ENCODE data around the gene TFB1M.

Gene TFB1M

DNA sequence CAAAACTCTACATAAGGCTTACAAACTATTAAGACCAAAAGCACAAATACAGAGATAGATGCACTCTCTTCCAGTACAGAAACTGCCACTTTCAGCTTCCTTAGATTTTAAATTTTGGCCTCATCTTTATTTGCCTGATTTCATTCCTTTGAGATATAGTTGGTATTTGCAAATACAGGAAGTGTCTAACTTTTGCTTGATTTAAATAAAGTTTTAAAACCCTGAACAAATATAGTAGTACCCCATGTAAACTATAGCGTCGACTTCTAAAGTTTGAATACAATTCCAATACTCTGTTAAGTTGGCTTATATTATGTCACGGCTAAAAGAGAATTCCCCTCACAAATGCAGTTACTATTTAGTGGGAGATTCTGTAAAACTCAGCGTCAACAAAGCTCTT lies 51.6 kb downstream of the TFB1M start:
- no peak for DNase-seq

DNA sequence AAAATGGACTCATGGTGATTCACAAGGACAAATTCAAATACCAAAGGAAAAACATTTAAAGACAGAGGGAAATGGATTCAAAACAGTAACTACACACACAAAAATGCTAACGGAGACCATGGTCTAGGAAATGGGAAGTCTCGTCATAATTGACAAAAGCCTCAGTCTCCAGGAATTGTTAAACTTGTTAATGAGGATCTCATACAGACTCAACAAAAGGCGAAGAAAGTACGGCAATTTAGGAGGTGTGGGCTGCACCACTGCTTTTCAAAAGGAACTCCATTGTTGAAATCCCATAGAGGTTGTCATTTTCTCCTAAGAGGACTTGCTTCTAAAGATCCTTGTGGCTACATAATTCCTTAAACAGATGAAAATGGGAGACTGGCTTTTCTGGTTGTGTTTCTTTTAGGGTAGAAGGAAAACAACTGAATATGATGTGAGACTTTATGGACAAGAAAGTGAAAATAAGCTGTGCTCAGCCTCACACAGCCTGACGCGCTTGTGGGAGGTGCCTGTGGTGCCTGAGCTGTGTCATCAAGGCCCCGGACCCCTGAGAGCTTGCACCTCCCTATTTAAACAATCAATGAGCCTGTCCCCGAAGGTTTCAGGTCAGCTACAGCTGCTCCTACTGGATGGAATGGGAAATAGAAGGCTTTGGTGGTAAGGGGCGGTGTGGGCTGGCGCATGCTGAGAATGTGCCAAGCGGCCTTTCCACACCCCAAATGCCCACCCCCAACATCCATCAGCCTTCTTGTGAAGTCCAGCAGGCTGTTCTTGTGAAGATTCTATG lies 53.0 kb downstream of the TFB1M start:
- no peak for DNase-seq

DNA sequence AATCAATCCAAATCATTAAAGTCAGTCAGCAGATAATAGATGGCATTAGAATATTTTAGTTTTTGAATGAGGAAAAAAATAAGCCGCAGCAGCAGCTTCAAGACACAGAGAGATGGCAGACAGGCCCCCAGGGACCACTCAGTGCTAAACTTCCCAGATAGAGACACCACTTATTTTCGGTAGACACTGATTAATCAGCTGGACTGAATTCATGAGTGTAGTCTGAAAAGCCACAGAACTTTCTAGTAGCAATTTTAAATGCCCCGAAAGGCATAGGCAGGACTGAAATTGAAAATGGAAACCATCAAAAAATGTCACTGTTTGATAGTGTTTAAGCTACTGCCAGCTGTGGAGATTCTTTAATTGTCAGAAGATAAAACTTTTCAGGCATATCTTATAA lies 53.6 kb downstream of the TFB1M start:
- DNase-seq = no peak

DNA sequence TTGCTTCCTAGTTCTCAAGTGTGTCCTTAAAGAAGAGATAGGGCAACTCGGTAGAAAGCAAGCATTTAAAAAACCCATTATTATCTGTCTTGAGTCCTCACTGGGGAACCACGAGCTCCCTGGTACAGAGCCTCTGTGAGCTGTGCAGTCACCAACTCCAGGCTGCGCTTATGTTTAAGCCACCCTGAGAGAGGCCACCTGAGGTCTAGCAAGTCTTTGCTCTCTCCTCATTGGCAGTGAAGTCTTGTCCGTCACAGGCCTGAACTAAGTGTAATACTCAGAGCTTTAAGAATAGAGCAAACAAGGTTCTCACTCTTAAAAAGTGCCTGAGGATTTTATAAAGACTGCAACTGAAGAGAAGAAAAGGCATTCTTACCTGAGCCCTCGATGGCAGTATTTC lies 54.4 kb downstream of the TFB1M start:
- DNase-seq = no peak

DNA sequence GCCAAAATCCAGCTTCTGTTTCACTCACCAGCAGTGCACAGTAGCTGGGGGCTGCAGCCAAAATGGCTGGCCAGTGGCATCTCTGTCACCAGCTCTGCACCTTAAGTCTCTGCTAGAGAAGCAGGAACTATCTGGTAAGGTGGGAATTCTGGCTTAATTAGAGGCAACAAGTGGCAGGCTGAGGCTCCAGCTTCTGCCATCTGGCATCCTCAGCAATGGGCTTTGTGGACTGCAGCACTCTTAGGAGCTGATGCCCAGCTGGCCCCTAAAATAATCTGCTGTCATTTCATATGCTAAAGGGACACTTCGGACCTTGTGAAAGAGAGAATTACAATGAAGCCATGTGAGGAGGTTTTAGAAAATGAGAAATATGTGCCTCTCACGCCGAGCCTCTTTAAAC lies 55.1 kb downstream of the TFB1M start:
- DNase-seq = no peak

DNA sequence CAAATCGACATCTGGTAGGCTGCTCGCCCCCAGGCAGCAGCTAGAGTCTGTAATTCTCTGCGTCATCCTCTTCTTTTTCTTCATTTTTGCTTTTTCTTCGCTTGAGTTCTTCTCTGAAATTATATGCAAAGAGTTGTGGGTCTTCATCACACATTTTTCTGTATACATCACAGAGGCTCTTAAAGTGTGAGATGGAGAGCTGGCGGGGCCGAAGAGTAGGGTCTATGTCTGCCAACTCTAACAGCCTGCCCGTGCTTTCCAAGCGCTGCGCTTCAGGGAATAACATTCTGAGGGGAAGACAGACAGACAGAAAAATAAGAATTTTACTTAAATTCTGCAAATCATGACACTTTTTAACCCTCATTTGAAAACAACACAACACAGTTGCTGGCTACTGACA lies 56.5 kb downstream of the TFB1M start:
- DNase-seq = no peak

DNA sequence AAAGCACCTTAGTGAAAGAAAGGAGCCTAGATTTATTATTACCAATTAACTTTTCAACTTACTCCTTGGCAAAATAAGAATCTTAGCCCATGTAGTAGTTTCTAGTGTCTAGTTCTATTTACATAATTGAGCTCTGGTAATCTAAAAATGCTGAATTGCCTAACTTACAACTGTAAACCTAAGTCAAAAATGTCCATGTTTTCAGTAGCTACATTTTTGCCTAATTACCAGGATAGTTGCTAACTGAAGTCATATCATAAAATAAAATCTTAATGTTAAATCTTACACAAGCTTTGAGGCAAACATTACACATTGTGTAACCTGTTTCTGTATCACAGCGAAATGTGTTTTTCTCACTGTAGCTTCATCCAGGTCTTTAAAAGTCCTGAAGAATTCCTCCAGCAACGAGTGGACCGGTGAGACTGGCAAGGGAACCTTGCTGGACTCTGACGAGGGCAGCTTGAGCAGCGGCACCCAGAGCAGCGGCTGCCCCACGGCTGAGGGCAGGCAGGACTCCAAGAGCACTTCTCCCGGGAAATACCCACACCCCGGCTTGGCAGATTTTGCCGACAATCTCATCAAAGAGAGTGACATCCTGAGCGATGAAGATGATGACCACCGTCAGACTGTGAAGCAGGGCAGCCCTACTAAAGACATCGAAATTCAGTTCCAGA lies 58.0 kb downstream of the TFB1M start:
- no peak for DNase-seq

DNA sequence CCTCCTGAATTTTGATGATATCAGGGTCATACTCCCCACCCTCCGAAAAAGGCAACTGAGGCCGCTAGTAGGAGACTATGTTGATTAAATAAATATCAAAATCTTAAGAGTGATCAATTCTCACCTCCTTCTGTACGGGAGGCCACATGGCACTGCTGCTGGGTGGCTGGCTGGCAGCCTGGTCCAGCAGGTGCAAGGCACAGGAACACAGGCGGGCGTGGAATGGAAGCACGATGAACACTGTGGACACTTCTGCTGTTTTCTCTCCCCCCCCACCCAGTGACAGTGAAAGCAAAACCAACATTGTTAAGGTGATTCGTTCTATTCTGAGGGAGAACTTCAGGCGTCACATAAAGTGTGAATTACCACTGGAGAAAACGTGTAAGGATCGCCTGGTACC lies 60.1 kb downstream of the TFB1M start:
- DNase-seq = no peak

DNA sequence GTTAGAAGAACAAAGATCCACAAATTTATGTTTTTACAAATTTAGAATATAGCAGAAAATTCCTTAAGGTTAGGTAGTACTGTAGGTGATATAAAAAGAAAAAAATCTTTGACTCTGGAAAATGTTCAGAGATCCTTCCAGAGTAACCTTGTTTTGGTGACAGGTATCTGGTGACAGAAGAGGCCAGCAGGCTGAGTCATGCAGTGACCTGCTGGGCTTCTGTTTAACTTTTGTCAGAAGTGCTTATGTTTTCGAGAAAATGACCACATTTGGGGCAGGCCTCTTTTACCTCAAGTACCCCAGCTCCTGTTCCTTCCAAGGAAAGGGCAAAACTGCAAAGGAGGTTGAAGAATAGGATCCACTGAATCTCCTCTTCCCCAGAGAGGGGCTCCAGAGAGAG lies 60.9 kb downstream of the TFB1M start:
- no peak for DNase-seq

DNA sequence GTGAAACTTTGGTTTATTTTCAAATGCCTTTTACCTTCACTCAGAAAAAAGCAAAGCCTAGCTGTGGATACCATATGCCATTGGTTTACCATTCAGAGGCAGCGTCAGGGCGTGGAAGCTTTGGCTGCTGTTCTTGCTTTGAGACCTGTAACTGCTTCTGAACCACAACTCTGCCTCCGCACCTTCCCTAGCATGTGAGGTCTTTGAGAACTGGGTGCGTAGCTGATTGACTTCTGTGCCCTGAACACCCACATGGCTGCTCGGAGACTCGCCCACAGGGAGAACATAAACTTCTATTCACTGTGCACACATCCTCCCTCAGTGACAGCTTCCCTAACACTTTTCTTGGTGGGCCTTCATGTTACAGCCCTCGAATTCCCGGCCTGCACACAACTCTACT lies 61.7 kb downstream of the TFB1M start:
- DNase-seq = no peak

DNA sequence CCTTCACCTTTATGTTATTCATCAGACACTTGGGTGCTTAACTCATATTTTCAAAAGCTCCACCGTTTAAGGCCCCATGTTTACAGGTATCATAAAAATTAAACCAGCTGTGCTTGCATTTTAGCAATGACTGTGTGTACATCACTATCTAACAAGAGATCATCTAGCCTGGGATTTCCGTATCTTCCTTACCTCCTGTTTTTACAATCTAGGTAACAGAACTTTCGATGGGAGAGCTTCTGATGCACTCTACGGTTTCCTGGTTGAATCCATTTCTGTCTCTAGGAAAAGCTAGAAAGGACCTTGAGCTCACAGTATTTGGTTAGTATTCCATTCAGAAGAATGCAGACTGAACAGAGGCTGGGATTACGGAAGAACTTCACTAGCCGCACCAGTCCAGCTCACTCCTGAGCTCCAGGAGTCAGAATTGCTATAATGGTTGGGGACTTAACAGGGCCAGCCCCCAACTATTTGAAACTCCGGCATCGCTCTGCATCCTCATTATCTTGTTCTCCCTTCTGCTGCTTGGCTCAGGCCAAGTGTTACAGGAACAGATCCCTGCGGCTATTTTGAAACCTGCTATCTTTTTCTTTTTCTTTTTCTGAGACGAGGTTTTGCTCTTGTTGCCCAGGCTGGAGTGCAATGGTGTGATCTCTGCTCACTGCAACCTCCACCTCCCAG lies 63.4 kb downstream of the TFB1M start:
- no peak for DNase-seq

DNA sequence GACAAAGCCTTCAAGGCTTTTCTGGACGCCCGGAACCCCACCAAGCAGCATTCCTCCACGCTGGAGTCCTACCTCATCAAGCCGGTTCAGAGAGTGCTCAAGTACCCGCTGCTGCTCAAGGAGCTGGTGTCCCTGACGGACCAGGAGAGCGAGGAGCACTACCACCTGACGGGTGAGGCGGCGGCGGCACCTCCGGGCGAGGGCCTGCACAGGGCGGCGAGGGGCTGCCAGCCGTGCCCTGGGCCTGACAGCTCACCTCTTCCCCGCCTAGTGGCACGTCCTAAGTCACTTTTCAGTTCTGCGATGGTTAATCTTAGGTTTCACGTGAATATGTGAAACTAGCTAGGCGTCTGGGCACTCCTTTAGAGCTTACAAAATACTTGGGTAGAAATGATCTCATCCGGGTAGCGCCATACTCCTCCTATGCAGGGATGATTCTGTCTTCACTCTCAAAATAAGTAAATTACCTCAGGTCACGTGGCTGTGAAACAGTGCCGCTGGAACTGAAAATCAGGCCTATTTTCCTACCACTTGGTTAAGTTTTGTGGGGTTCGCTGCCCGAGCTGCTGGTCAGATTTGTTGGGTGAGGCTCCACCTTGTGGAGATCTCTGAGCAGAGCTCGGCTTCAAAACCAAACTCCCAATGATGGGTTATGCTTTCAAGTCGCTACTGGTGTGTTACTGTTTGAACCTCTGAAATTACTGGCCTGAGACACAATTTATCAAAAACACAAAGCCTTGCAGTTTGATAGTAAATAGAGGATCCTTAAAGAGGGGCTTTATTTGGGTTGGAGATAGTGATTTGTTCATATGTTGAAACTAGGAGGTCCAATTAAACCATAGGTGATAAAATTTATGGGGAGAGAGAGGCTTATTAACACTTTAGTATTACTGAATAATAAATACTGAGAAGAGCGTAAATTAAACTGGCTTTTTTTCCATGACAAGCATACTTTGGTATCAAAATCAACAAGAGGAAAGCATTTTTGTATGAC lies 66.0 kb downstream of the TFB1M start:
- DNase-seq = no peak

DNA sequence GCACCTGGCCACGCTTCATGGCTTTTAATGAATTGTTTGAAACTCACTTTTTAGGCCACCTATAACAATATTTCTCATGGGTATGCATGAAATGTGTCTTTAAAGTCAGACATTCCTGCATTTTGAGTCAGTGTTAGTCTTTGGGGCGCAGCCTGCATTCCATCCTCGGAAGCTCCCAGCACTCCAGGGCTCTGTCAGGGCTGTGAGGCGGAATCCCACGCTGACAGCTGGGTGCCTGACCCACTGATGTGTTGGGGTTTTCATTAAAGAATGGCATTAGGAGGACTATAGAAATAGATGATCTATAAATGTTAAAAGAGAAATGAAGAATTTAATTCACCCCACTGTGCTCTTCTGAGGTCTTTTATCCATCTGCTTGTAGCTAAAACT lies 66.7 kb downstream of the TFB1M start:
- no peak for DNase-seq

DNA sequence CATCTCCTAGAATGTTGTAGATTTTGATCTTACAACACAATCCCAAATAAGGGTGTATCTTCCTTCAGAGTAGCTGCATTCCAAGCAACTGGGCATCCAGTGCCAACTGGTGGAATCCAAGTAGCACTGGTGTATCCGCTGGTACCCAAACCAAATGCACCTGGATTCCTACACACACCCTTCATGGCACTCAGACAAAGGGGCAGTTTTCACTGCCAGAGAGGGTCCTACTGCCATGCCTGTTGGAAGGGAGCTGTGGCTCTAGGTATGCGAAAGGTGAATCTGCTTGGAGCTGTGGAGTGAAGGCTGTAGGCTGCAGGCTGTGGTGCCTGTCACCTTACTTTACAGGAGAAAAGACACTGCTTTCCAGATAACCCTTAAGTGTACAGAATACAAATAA lies 67.5 kb downstream of the TFB1M start:
- DNase-seq = no peak

DNA sequence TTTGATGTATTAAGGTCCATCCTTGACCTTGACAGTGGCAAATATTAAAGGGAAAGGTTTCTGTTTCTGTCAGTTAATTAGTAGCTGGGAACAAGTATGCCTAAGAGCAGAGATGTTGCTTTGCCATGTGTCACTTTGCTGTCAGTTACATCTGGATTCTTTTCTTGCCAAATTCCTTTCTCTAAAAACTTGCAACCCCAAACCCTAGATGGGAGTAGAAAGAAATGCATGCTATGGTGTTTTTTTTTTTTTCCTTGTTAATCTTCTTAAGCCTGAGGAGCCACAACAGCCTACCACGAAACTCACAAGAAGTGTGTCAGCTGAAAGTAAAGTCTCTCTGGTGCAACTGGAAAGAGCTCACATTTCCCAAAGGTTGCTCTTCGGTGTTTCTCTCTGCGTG lies 68.5 kb downstream of the TFB1M start:
- no peak for DNase-seq

DNA sequence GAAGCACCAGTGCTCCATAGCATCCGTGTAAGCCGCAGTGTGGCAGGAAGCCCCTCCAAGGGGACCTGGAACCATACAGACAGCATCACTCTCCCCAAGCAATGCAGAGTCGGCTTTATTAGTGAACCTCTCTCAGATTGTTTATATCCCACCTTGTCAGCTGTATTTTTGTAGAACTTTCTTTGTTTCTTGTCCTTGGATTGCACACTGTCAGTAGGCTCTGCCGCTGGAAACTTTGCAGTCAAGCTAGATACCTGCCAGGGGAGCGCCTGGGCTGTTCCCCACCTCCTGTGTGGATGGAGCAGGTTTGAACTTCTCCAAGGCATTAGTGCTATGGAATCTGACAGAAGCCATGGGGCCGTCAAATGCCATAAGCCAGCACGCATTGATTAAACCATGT lies 69.1 kb downstream of the TFB1M start:
- no peak for DNase-seq

DNA sequence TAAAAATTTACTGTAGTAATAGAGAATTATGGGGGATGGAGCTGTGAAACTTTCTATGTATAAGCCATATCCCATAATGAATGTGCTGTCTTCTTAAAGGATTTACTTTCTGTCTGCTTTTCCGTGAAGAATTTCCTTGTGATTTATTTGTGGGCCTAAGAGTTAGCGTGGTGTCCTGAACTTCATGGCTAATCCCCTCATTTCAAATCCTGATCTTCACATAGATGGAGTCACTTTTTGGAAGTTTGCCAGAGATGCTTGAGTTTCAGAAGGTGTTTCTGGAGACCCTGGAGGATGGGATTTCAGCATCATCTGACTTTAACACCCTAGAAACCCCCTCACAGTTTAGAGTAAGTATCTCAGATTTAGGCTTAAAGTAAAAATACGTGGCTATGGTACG lies 69.8 kb downstream of the TFB1M start:
- no peak for DNase-seq

DNA sequence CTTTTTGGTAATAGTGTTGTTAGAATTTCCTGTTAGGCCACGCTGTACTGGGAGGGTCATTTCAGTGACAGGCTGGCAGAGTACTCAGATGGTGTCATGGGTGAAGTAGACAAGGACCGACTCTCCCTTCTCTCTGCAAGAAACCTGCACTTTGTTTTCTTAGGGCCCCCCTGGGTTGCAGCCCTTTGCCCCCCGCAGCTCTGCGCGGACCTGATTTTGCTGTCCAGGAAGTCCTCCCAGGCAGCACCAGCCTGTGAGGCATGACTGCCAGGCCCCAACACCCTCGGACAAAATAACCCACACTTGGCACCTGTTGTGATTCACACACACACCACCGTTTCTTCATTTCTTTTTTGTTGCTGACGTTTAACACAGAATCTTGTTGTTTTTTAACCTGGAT lies 72.3 kb downstream of the TFB1M start:
- no peak for DNase-seq

DNA sequence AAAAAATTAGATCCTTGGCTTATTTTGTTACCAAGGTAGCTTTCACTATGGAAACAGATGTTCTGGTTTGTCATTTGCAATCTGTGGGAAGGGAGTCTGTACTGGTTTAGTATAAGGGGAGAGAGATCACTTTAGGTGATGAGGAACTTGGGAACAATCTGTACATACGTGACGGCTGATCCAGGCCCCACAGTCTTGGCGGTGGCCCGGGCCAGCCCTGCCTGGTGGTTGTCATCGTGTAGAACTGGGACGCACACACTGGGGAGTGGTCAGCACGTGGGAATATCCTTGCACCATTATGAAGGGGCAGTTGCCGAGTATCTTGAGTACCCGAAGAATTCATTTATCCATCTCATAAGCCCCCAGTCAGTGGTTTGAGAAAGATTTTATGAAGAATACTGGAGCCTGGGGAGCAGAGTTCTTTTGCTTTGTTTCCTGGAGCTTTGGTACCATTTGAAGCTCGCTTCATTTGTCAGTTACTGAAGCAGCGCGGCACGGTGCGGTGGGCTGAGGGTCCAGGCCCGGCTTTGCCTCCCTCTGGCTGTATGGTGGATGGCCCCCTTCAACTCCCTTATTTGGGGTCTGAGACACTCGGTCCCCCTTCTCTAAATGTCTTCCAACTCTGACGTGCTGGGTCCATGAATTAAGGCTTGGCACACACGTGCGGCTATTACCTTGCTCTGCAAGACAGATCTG lies 73.2 kb downstream of the TFB1M start:
- no peak for DNase-seq

DNA sequence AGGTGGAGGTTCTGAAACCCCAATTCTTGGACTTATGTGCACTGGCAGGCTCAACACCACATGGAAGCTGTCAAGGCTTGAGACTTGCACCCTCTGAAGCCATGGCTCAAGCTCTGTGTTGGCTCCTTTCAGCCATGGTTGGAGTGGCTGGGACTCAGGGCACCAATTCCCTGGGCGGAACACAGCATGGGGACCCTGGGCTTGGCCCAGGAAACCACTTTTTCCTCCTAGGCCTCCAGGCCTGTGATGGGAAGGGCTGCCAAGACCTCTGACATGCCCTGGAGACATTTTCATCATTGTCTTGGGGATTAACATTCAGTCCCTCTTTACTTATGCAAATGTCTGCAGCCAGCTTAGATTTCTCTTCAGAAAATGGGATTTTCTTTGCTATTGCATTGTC lies 76.7 kb downstream of the TFB1M start:
- no peak for DNase-seq

DNA sequence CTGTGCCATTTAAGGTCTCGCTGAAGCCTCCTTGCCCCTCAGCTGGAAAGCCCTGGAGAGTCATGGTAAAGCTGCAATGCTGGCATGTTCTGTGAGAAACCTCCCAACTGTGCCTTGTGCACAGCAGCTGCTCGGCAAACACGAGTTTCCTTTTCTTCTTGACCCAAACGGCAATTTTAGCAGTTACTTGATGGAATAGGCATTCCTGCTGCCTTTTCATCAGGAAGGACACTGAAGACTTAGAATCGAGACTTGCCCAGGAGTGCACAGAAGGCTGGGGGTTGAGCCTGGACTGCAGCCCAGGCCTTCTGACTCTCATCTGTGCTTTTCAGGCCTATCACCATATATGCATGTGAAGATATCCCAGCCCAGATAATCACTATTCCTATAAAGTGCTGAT lies 79.2 kb downstream of the TFB1M start:
- no peak for DNase-seq

DNA sequence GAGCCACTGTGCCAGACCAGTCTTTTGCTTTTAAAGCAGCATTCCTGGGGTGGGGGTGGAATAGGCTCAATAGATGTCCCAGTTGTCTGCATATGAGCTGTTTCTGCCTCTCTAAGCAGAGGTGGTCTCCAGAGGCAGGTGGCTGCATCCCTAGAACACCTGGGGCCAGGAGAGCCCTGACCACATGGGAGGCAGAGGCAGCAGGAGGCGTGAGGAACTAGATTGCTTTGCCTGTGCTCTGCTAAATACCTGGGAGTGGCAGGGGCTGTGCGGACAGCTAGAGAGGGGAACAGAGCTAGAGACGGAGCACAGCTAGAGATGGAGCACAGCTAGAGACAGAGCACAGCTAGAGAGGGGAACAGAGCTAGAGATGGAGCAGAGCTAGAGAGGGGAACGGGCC lies 79.6 kb downstream of the TFB1M start:
- no peak for DNase-seq

Data from COR-L47 (cell line).